ENCODE measurements around the gene CTNNA1. TPM values are rescaled to one million over a fixed set of nuclear protein-coding genes. Genes with fewer than 3 reads are reported as not detected.
"Not testable (repeated sequence)": the region's sequence is repeated elsewhere in the genome, so short reads cannot be mapped to it uniquely, and the experiment has no call there.

The CTNNA1 gene
- total RNA-seq, 2 donors from 2014 or later = 13.7 to 20.9 TPM

- ATAC-seq (no peak), DNase-seq (no peak)
- Mint-ChIP-seq H3K4me3 (no peak overlapping the region), H3K27ac (no peak overlapping the region), H3K27me3 (peaks cover 42% of the 10 kb centered on the region), H3K36me3 (ENCODE audit: low read depth) (peaks cover 6% of the 10 kb centered on the region), H3K4me1 (peaks cover 3% of the 10 kb centered on the region)
- no peaks in the 10 kb centered on the region for H3K9me3 ChIP-seq (ENCODE audit: control insufficient read depth, low read length, poor library complexity, severe bottlenecking)
These were observed 38.5 kb upstream of the CTNNA1 start for GRCh38 chr5:138714694-138715093.

GRCh38 chr5:138715931-138716432 is 37.2 kb upstream of the CTNNA1 start:
- not testable (repeated sequence) for H3K9me3 ChIP-seq (ENCODE audit: control insufficient read depth, low read length, poor library complexity, severe bottlenecking); H3K4me3 Mint-ChIP-seq; H3K4me1 Mint-ChIP-seq; H3K36me3 Mint-ChIP-seq (ENCODE audit: low read depth); H3K27ac Mint-ChIP-seq; ATAC-seq; DNase-seq
- peaks cover 35% of the 10 kb centered on the region for H3K27me3 Mint-ChIP-seq

GRCh38 chr5:138716456-138716924 is 36.7 kb upstream of the CTNNA1 start:
- Mint-ChIP-seq H3K4me1 (peaks cover 3% of the 10 kb centered on the region), H3K4me3 (no peak overlapping the region), H3K27ac (no peak overlapping the region), H3K27me3 (peaks cover 35% of the 10 kb centered on the region), H3K36me3 (ENCODE audit: low read depth) (peaks cover 6% of the 10 kb centered on the region)
- ATAC-seq = no peak
- DNase-seq = no peak
- H3K9me3 ChIP-seq (ENCODE audit: control insufficient read depth, low read length, poor library complexity, severe bottlenecking) = no peaks in the 10 kb centered on the region

- peaks cover 36% of the 10 kb centered on the region for H3K27me3 Mint-ChIP-seq
- H3K4me1 Mint-ChIP-seq = peaks cover 3% of the 10 kb centered on the region
- DNase-seq = no peak
- no peak overlapping the region for H3K27ac Mint-ChIP-seq
- no peaks in the 10 kb centered on the region for H3K9me3 ChIP-seq (ENCODE audit: control insufficient read depth, low read length, poor library complexity, severe bottlenecking)
- peaks cover 6% of the 10 kb centered on the region for H3K36me3 Mint-ChIP-seq (ENCODE audit: low read depth)
- H3K4me3 Mint-ChIP-seq = no peak overlapping the region
- ATAC-seq = no peak
These were observed 35.8 kb upstream of the CTNNA1 start for GRCh38 chr5:138717399-138717798.

GRCh38 chr5:138719811-138720210 is 33.4 kb upstream of the CTNNA1 start:
- no peak for DNase-seq
- Mint-ChIP-seq H3K27me3 (peaks cover 42% of the 10 kb centered on the region), H3K36me3 (ENCODE audit: low read depth) (peaks cover 8% of the 10 kb centered on the region), H3K4me3 (no peak overlapping the region), H3K4me1 (peaks cover 3% of the 10 kb centered on the region), H3K27ac (no peak overlapping the region)
- H3K9me3 ChIP-seq (ENCODE audit: control insufficient read depth, low read length, poor library complexity, severe bottlenecking) = no peaks in the 10 kb centered on the region
- no peak for ATAC-seq

- Mint-ChIP-seq H3K27ac (no peak overlapping the region), H3K4me1 (peaks cover 4% of the 10 kb centered on the region), H3K4me3 (no peak overlapping the region), H3K27me3 (peaks cover 38% of the 10 kb centered on the region), H3K36me3 (ENCODE audit: low read depth) (peaks cover 5% of the 10 kb centered on the region)
- ATAC-seq (no peak), DNase-seq (no peak)
- H3K9me3 ChIP-seq (ENCODE audit: control insufficient read depth, low read length, poor library complexity, severe bottlenecking) = no peaks in the 10 kb centered on the region
These were observed 32.4 kb upstream of the CTNNA1 start for GRCh38 chr5:138720840-138721239.

- Mint-ChIP-seq H3K4me1 (peaks cover 5% of the 10 kb centered on the region), H3K27ac (no peak overlapping the region), H3K4me3 (no peak overlapping the region), H3K27me3 (peaks cover 44% of the 10 kb centered on the region), H3K36me3 (ENCODE audit: low read depth) (peaks cover 5% of the 10 kb centered on the region)
- no peak for DNase-seq
- ATAC-seq = no peak
- no peaks in the 10 kb centered on the region for H3K9me3 ChIP-seq (ENCODE audit: control insufficient read depth, low read length, poor library complexity, severe bottlenecking)
These were observed 31.2 kb upstream of the CTNNA1 start for GRCh38 chr5:138721979-138722378.

- DNase-seq = no peak
- no peak for ATAC-seq
- Mint-ChIP-seq H3K4me3 (no peak overlapping the region), H3K4me1 (peaks cover 7% of the 10 kb centered on the region), H3K27ac (no peak overlapping the region), H3K36me3 (ENCODE audit: low read depth) (peaks cover 5% of the 10 kb centered on the region), H3K27me3 (peaks cover 50% of the 10 kb centered on the region)
- no peaks in the 10 kb centered on the region for H3K9me3 ChIP-seq (ENCODE audit: control insufficient read depth, low read length, poor library complexity, severe bottlenecking)
These were observed 30.6 kb upstream of the CTNNA1 start for GRCh38 chr5:138722544-138723177.

- DNase-seq (no peak), ATAC-seq (no peak)
- Mint-ChIP-seq H3K4me3 (no peak overlapping the region), H3K27ac (no peak overlapping the region), H3K27me3 (peaks cover 63% of the 10 kb centered on the region), H3K4me1 (peaks cover 7% of the 10 kb centered on the region), H3K36me3 (ENCODE audit: low read depth) (peaks cover 5% of the 10 kb centered on the region)
- no peaks in the 10 kb centered on the region for H3K9me3 ChIP-seq (ENCODE audit: control insufficient read depth, low read length, poor library complexity, severe bottlenecking)
These were observed 28.6 kb upstream of the CTNNA1 start for GRCh38 chr5:138724470-138725146.

GRCh38 chr5:138725153-138725817 is 27.9 kb upstream of the CTNNA1 start:
- Mint-ChIP-seq H3K4me1 (peaks cover 7% of the 10 kb centered on the region), H3K27me3 (peaks cover 67% of the 10 kb centered on the region), H3K27ac (no peak overlapping the region), H3K36me3 (ENCODE audit: low read depth) (peaks cover 7% of the 10 kb centered on the region), H3K4me3 (no peak overlapping the region)
- DNase-seq (no peak), ATAC-seq (no peak)
- no peaks in the 10 kb centered on the region for H3K9me3 ChIP-seq (ENCODE audit: control insufficient read depth, low read length, poor library complexity, severe bottlenecking)

- Mint-ChIP-seq H3K27me3 (peaks cover 72% of the 10 kb centered on the region), H3K4me1 (peaks cover 10% of the 10 kb centered on the region), H3K36me3 (ENCODE audit: low read depth) (peaks cover 7% of the 10 kb centered on the region), H3K4me3 (no peak overlapping the region), H3K27ac (no peak overlapping the region)
- DNase-seq (no peak), ATAC-seq (no peak)
- H3K9me3 ChIP-seq (ENCODE audit: control insufficient read depth, low read length, poor library complexity, severe bottlenecking) = no peaks in the 10 kb centered on the region
These were observed 27.3 kb upstream of the CTNNA1 start for GRCh38 chr5:138725818-138726416.

GRCh38 chr5:138726848-138727247 is 26.4 kb upstream of the CTNNA1 start:
- no peak overlapping the region for H3K4me3 Mint-ChIP-seq
- no peaks in the 10 kb centered on the region for H3K9me3 ChIP-seq (ENCODE audit: control insufficient read depth, low read length, poor library complexity, severe bottlenecking)
- peaks cover 10% of the 10 kb centered on the region for H3K4me1 Mint-ChIP-seq
- H3K27ac Mint-ChIP-seq = no peak overlapping the region
- DNase-seq (no peak), ATAC-seq (no peak)
- peaks cover 6% of the 10 kb centered on the region for H3K36me3 Mint-ChIP-seq (ENCODE audit: low read depth)
- peaks cover 62% of the 10 kb centered on the region for H3K27me3 Mint-ChIP-seq

- H3K27ac Mint-ChIP-seq; DNase-seq; ATAC-seq; H3K36me3 Mint-ChIP-seq (ENCODE audit: low read depth); H3K4me3 Mint-ChIP-seq; H3K9me3 ChIP-seq (ENCODE audit: control insufficient read depth, low read length, poor library complexity, severe bottlenecking): not testable (repeated sequence)
- Mint-ChIP-seq H3K4me1 (peaks cover 11% of the 10 kb centered on the region), H3K27me3 (peaks cover 52% of the 10 kb centered on the region)
These were observed 22.7 kb upstream of the CTNNA1 start for GRCh38 chr5:138730496-138730895.

Data from T-helper 17 cell (primary cell).